GM12864 (cell line): ENCODE data around the gene TTC21A.
A peak's percentile ranks its signal among the peaks of the same experiment; 100 is the strongest.
"Not testable (repeated sequence)": the region's sequence is repeated elsewhere in the genome, so short reads cannot be mapped to it uniquely, and the experiment has no call there.

ENCODE experiments used
- DNase-seq: peaks from one replicate; pipeline ENCODE4 v3.0.0-alpha.2; 2011; ENCODE audit warnings: low read depth
- H3K4me3 ChIP-seq: 2 replicates; pipeline ENCODE4 v1.5.1; 2011; ENCODE audit warnings: mild to moderate bottlenecking, low read depth, low read length, control low read depth
- CTCF ChIP-seq: IDR thresholded peaks from 2 replicates; pipeline ENCODE4 v1.5.1; 2011; ENCODE audit warnings: low read depth, mild to moderate bottlenecking, moderate library complexity, low read length, control low read depth, inconsistent platforms; ENCODE audit errors: missing control alignments

The TTC21A gene

GRCh38 chr3:39107388-39108199, at the start of gene TTC21A, which contains the start of gene GORASP1:
Gene TTC21A (plus strand): TSS chr3:39107680. CDS start chr3:39107838, 158 bp downstream.
Gene GORASP1 (minus strand): TSS chr3:39107627. CDS start chr3:39107541, 86 bp downstream.
- no peak for TF ChIP-seq CTCF
- no peak for DNase-seq
- H3K4me3 ChIP-seq, result peak within 1 kb of the TSS; percentile 88

- H3K4me3 ChIP-seq, DNase-seq: not testable (repeated sequence)
Observed at GRCh38 chr3:39061228-39061627, 46.3 kb upstream of the TTC21A start.

GRCh38 chr3:39062180-39062579, 45.3 kb upstream of the TTC21A start:
- TF ChIP-seq CTCF, result no peak
- no peak overlapping the region for H3K4me3 ChIP-seq
- no peak for DNase-seq

- H3K4me3 ChIP-seq, result no peak overlapping the region
- TF ChIP-seq CTCF, result no peak
- no peak for DNase-seq
Observed at GRCh38 chr3:39063143-39063542, 44.3 kb upstream of the TTC21A start.

GRCh38 chr3:39064646-39065045, 42.8 kb upstream of the TTC21A start:
- DNase-seq, result no peak
- no peak for TF ChIP-seq CTCF
- no peak overlapping the region for H3K4me3 ChIP-seq

- no peak for DNase-seq
- peak; percentile 74 for TF ChIP-seq CTCF
- no peak overlapping the region for H3K4me3 ChIP-seq
Observed at GRCh38 chr3:39065197-39065596, 42.3 kb upstream of the TTC21A start.

- no peak for DNase-seq
- no peak for TF ChIP-seq CTCF
- no peak overlapping the region for H3K4me3 ChIP-seq
Observed at GRCh38 chr3:39067286-39067685, 40.2 kb upstream of the TTC21A start.
